CD4-positive, alpha-beta T cell (primary cell): ENCODE data around the gene SQSTM1. TPM values are rescaled to one million over a fixed set of nuclear protein-coding genes. Genes with fewer than 3 reads are reported as not detected.

Experiments used
- ATAC-seq: fragments of 200-7000 bp; cut with Tn5 transposase; one replicate; pipeline ENCODE4 v1.10.0; 2022; ENCODE audit warnings: mild to moderate bottlenecking; ENCODE audit not compliant: poor library complexity
- CTCF ChIA-PET: fragments of 350-600 bp; sonication (Branson Sonifier 250); formaldehyde crosslinking; loops from one replicate; lab custom pipeline; 2021; ENCODE audit warnings: antibody characterized with exemption, inconsistent platforms; lab: Charles Lee
- POLR2A ChIA-PET: fragments of 350-600 bp; sonication (Branson Sonifier 250); formaldehyde crosslinking; loops from one replicate; lab custom pipeline; 2021; ENCODE audit warnings: antibody characterized with exemption, inconsistent platforms; lab: Charles Lee
- DNase-seq, 14 experiments: peaks; one replicate each; pipeline ENCODE4 v3.0.0-alpha.2; 2013 to 2020; ENCODE audit warnings: mixed read lengths in 2 of 14
- H3K27ac ChIP-seq, 2 donors: one replicate each; pipeline versions ENCODE4 v1.5.1 to v1.7.0; 2013; ENCODE audit warnings: low read length in 2 of 2, low read depth in 1 of 2, mild to moderate bottlenecking in 1 of 2
- H3K27me3 ChIP-seq, 2 experiments: 1 replicate in 1 of 2; 2 replicates in 1 of 2; pipeline versions ENCODE4 v1.6.1 to v1.7.0; 2013; ENCODE audit warnings: low read length in 2 of 2, control low read depth in 1 of 2, mild to moderate bottlenecking in 1 of 2, moderate library complexity in 1 of 2; ENCODE audit not compliant: insufficient read depth in 2 of 2, control insufficient read depth in 1 of 2
- H3K36me3 ChIP-seq: one replicate; pipeline ENCODE4 v1.6.1; 2013; ENCODE audit warnings: low read length, control low read depth; ENCODE audit not compliant: insufficient read depth
- H3K4me1 ChIP-seq: one replicate; pipeline ENCODE4 v1.6.1; 2013; ENCODE audit warnings: low read length, control low read depth; ENCODE audit not compliant: insufficient read depth
- H3K4me3 ChIP-seq: one replicate; pipeline ENCODE4 v1.5.1; 2013; ENCODE audit warnings: mild to moderate bottlenecking, low read length, moderate library complexity
- H3K9me3 ChIP-seq, 2 experiments: 1 replicate in 1 of 2; 2 replicates in 1 of 2; pipeline versions ENCODE4 v1.6.1 to v1.7.0; 2013; ENCODE audit warnings: low read length in 2 of 2, mild to moderate bottlenecking in 2 of 2, control low read depth in 1 of 2, moderate library complexity in 1 of 2; ENCODE audit not compliant: control insufficient read depth in 1 of 2, insufficient read depth in 1 of 2
- H3K27ac Mint-ChIP-seq: one replicate; pipeline ENCODE4 v1.8.0; 2020; ENCODE audit warnings: mixed read lengths
- H3K27me3 Mint-ChIP-seq: one replicate; pipeline ENCODE4 v1.8.0; 2021; ENCODE audit warnings: mixed read lengths
- H3K36me3 Mint-ChIP-seq: one replicate; pipeline ENCODE4 v1.8.0; 2021; ENCODE audit warnings: low read depth, mixed read lengths
- H3K4me1 Mint-ChIP-seq: one replicate; pipeline ENCODE4 v1.8.0; 2021; ENCODE audit warnings: low read depth, mixed read lengths
- H3K4me3 Mint-ChIP-seq: one replicate; pipeline ENCODE4 v1.8.0; 2020; ENCODE audit warnings: mild to moderate bottlenecking, mixed read lengths
- H3K9me3 Mint-ChIP-seq: one replicate; pipeline ENCODE4 v1.8.0; 2020; ENCODE audit warnings: mixed read lengths
- intact Hi-C, 2 experiments: fragments of 100-400 bp; cut with DNase I in 1 of 2; cut with micrococcal nuclease in 1 of 2; formaldehyde crosslinking; loops; one replicate each; pipeline versions ENCODE4 v1.15.1 to v1.9.0; 2023 to 2025; cut with DNase I, micrococcal nuclease
- total RNA-seq, 174 experiments: library from RNA in 2 of 174; stranded (reverse) in 2 of 174; gene quantifications; one replicate each; pipeline ENCODE4 v1.2.3 and lab custom pipeline; 2021 to 2026
- TF ChIP-seq, protein P1 (sequence below): fragments of 200-600 bp; IDR thresholded peaks from one replicate; pipeline ENCODE4 v1.8.0; 2022; ENCODE audit warnings: antibody characterized with exemption, mild to moderate bottlenecking

The SQSTM1 gene
- total RNA-seq, 2 experiments from 2014 or later = 260 to 267 TPM

GRCh38 chr5:179841621-179842020 is 20.9 kb downstream of the SQSTM1 start:
- Histone ChIP-seq H3K9me3 (peaks cover 0 to 5% of the 10 kb centered on the region in 2 experiments), H3K36me3 (peaks cover 52% of the 10 kb centered on the region), H3K4me3 (no peak overlapping the region), H3K4me1 (peaks cover 12% of the 10 kb centered on the region), H3K27me3 (no peaks in the 10 kb centered on the region), H3K27ac (no peak overlapping the region)
- H3K36me3 Mint-ChIP-seq = peaks cover 71% of the 10 kb centered on the region
- no peak overlapping the region for H3K4me3 Mint-ChIP-seq
- ATAC-seq (no peak), DNase-seq (no peak)
- peaks cover 2% of the 10 kb centered on the region for H3K9me3 Mint-ChIP-seq
- CTCF ChIA-PET = no interaction called here
- no peaks in the 10 kb centered on the region for H3K27me3 Mint-ChIP-seq
- POLR2A ChIA-PET = no interaction called here
- peaks cover 6% of the 10 kb centered on the region for H3K4me1 Mint-ChIP-seq
- intact Hi-C loops = no loop called here
- TF ChIP-seq, protein P1, sequence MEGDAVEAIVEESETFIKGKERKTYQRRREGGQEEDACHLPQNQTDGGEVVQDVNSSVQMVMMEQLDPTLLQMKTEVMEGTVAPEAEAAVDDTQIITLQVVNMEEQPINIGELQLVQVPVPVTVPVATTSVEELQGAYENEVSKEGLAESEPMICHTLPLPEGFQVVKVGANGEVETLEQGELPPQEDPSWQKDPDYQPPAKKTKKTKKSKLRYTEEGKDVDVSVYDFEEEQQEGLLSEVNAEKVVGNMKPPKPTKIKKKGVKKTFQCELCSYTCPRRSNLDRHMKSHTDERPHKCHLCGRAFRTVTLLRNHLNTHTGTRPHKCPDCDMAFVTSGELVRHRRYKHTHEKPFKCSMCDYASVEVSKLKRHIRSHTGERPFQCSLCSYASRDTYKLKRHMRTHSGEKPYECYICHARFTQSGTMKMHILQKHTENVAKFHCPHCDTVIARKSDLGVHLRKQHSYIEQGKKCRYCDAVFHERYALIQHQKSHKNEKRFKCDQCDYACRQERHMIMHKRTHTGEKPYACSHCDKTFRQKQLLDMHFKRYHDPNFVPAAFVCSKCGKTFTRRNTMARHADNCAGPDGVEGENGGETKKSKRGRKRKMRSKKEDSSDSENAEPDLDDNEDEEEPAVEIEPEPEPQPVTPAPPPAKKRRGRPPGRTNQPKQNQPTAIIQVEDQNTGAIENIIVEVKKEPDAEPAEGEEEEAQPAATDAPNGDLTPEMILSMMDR = no peak
- no peak overlapping the region for H3K27ac Mint-ChIP-seq

DNA sequence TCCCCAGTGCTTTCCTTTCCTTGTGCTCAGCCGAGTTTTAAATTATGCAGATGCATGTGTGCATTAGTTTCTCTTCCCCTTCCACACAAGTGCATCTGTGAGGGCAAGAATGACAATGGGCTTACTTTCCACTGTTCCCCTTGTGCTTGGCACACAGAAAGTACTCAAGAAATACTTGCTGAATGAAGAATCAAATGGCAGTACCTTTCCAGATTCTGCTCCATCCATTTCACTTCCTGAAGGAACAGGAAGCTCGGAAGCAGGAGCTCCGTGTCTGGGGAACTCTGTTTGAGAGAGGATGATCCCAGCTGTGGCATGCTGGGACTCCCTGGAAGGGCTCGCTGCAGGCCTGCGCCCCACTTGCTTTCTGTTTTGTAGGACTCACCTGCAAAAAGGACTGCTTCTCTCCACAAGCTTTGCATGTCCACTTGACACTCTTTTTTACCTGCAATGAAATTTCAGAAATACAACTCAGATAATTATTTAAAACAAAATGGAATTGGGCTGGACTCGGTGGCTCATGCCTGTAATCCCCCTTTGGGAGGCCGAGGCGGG is 32.4 kb downstream of the SQSTM1 start:
- Histone ChIP-seq H3K9me3 (no peaks in the 10 kb centered on the region), H3K4me3 (no peak overlapping the region), H3K27me3 (no peaks in the 10 kb centered on the region), H3K36me3 (peaks cover 43% of the 10 kb centered on the region), H3K27ac (no peak overlapping the region), H3K4me1 (peaks cover 13% of the 10 kb centered on the region)
- H3K4me3 Mint-ChIP-seq = no peak overlapping the region
- POLR2A ChIA-PET = no interaction called here
- CTCF ChIA-PET = no interaction called here
- no peaks in the 10 kb centered on the region for H3K9me3 Mint-ChIP-seq
- peaks cover 16% of the 10 kb centered on the region for H3K36me3 Mint-ChIP-seq
- H3K4me1 Mint-ChIP-seq = peaks cover 9% of the 10 kb centered on the region
- ATAC-seq (no peak), DNase-seq (no peak)
- TF ChIP-seq, protein P1 = no peak
- intact Hi-C loops = loop anchor here (10.0 kb wide), 2 partner anchors 48 to 298 kb away; partner anchors contain the start of genes MGAT4B (in 1 of the 2) and RUFY1 (in 1 of the 2)
- no peaks in the 10 kb centered on the region for H3K27me3 Mint-ChIP-seq
- no peak overlapping the region for H3K27ac Mint-ChIP-seq

GRCh38 chr5:179854356-179854755 is 33.7 kb downstream of the SQSTM1 start:
- Mint-ChIP-seq H3K27me3 (no peaks in the 10 kb centered on the region), H3K27ac (no peak overlapping the region), H3K4me1 (peaks cover 17% of the 10 kb centered on the region), H3K9me3 (no peaks in the 10 kb centered on the region), H3K36me3 (peaks cover 24% of the 10 kb centered on the region), H3K4me3 (no peak overlapping the region)
- ATAC-seq (no peak), DNase-seq (no peak)
- ChIA-PET CTCF (no interaction called here), POLR2A (no interaction called here)
- Histone ChIP-seq H3K9me3 (no peaks in the 10 kb centered on the region), H3K4me1 (peaks cover 19% of the 10 kb centered on the region), H3K4me3 (no peak overlapping the region), H3K27ac (no peak overlapping the region), H3K27me3 (no peaks in the 10 kb centered on the region), H3K36me3 (peaks cover 35% of the 10 kb centered on the region)
- TF ChIP-seq, protein P1 = no peak
- intact Hi-C loops = loop anchor here (10.0 kb wide), 2 partner anchors 50 to 300 kb away; partner anchors contain the start of genes MGAT4B (in 1 of the 2) and RUFY1 (in 1 of the 2)
